Mucosa of descending colon (tissue), 3 donors: Measurements from ENCODE around the gene EPB42. TPM values are rescaled to one million over a fixed set of nuclear protein-coding genes. Genes with fewer than 3 reads are reported as not detected.

Experiments used
- ATAC-seq: fragments of 200-7000 bp; cut with Tn5 transposase; one replicate; pipeline ENCODE4 v1.9.1; 2020; ENCODE audit warnings: mild to moderate bottlenecking, moderate library complexity
- DNase-seq, 3 donors: peaks; one replicate each; pipeline ENCODE4 v3.0.0-alpha.2; 2020
- H3K36me3 ChIP-seq: fragments of 200-600 bp; one replicate; pipeline ENCODE4 v1.8.0; 2021; ENCODE audit warnings: low read depth, mild to moderate bottlenecking
- H3K4me1 ChIP-seq: fragments of 200-600 bp; one replicate; pipeline ENCODE4 v1.8.0; 2021; ENCODE audit warnings: low read depth, mild to moderate bottlenecking
- H3K4me3 ChIP-seq: fragments of 200-600 bp; one replicate; pipeline ENCODE4 v1.8.0; 2021; ENCODE audit warnings: mild to moderate bottlenecking
- H3K9me3 ChIP-seq: fragments of 200-600 bp; one replicate; pipeline ENCODE4 v1.8.0; 2021; ENCODE audit warnings: mild to moderate bottlenecking
- CTCF ChIP-seq: fragments of 200-600 bp; IDR thresholded peaks from one replicate; pipeline ENCODE4 v1.8.0; 2022; ENCODE audit warnings: antibody characterized with exemption, mild to moderate bottlenecking
- intact Hi-C, 2 donors: fragments of 100-400 bp; cut with DNase I in 1 of 2; cut with micrococcal nuclease in 1 of 2; formaldehyde crosslinking; loops; one replicate each; pipeline versions ENCODE4 v1.11.0 to v1.11.1; 2022; cut with DNase I, micrococcal nuclease
- total RNA-seq, 3 donors: library from RNA; stranded (reverse); fragmentation: NEBNext Ultra II Directional in 2 of 3; extraction: Animal tissue kit (Norgen Biotek cat#: 25700) in 2 of 3; gene quantifications; one replicate each; pipeline versions ENCODE4 v1.2.1 to v1.2.4, GENCODE V29; 2021 to 2023
- donor health status: DM: no; HTN: no; CAD: no; lungs with moderate emphysema.
- donor health status: DM: no; HTN: no; CAD: no.
- donor health status: DM: no; HTN: yes; CAD: no.

The EPB42 gene
- total RNA-seq, 3 donors from 2014 or later: not detected

GRCh38 chr15:43266386-43266785 lies 45.6 kb upstream of the EPB42 start:
- no peak for ATAC-seq
- no peaks in the 10 kb centered on the region for H3K9me3 ChIP-seq
- no peak overlapping the region for H3K4me3 ChIP-seq
- TF ChIP-seq CTCF: no peak
- H3K36me3 ChIP-seq: no peaks in the 10 kb centered on the region
- DNase-seq: no peak
- no peaks in the 10 kb centered on the region for H3K4me1 ChIP-seq
- intact Hi-C loops: no loop called here

GRCh38 chr15:43260011-43260615 lies 39.3 kb upstream of the EPB42 start:
- ATAC-seq (no peak), DNase-seq (no peak)
- no peaks in the 10 kb centered on the region for H3K9me3 ChIP-seq
- TF ChIP-seq CTCF: no peak
- no peaks in the 10 kb centered on the region for H3K36me3 ChIP-seq
- intact Hi-C loops: no loop called here
- no peak overlapping the region for H3K4me3 ChIP-seq
- no peaks in the 10 kb centered on the region for H3K4me1 ChIP-seq

GRCh38 chr15:43258781-43259180 lies 38.0 kb upstream of the EPB42 start:
- no peaks in the 10 kb centered on the region for H3K9me3 ChIP-seq
- intact Hi-C loops: no loop called here
- no peak for ATAC-seq

GRCh38 chr15:43256341-43256740 lies 35.5 kb upstream of the EPB42 start:
- no peaks in the 10 kb centered on the region for H3K36me3 ChIP-seq
- intact Hi-C loops: no loop called here
- no peak for ATAC-seq
- TF ChIP-seq CTCF: no peak
- no peaks in the 10 kb centered on the region for H3K9me3 ChIP-seq
- no peak for DNase-seq
- no peaks in the 10 kb centered on the region for H3K4me1 ChIP-seq
- H3K4me3 ChIP-seq: no peak overlapping the region

More at GRCh38 chr15:43258781-43259180, 38.0 kb upstream of the EPB42 start:
- H3K4me3 ChIP-seq: no peak overlapping the region
- H3K4me1 ChIP-seq: no peaks in the 10 kb centered on the region
- no peak for TF ChIP-seq CTCF
- DNase-seq: no peak
- no peaks in the 10 kb centered on the region for H3K36me3 ChIP-seq

- no peak overlapping the region for H3K4me3 ChIP-seq
- DNase-seq (no peak), ATAC-seq (no peak)
- no peaks in the 10 kb centered on the region for H3K4me1 ChIP-seq
- H3K9me3 ChIP-seq: no peaks in the 10 kb centered on the region
- H3K36me3 ChIP-seq: no peaks in the 10 kb centered on the region
- intact Hi-C loops: no loop called here
- TF ChIP-seq CTCF: no peak
Measured at GRCh38 chr15:43255376-43255775, 34.6 kb upstream of the EPB42 start.
